Thyroid gland (tissue), 4 donors: ENCODE measurements around the gene TEX28.

Experiments used
- POLR2A ChIP-seq, 2 donors: fragments of 450-650 bp; IDR thresholded peaks; one replicate each; pipeline ENCODE4 v1.6.1; 2017; ENCODE audit warnings: antibody characterized with exemption in 2 of 2, mild to moderate bottlenecking in 2 of 2, moderate library complexity in 1 of 2
- TF ChIP-seq, protein P1 (sequence below), 6 experiments: fragments of 200-600 bp in 3 of 6; fragments of 450-650 bp in 3 of 6; sonication (generic) in 3 of 6; IDR thresholded peaks; one replicate each; pipeline ENCODE4 v1.5.1; 2016 to 2019; ENCODE audit warnings: antibody characterized with exemption in 6 of 6, mild to moderate bottlenecking in 2 of 6, inconsistent platforms in 1 of 6, moderate library complexity in 1 of 6

DNA sequence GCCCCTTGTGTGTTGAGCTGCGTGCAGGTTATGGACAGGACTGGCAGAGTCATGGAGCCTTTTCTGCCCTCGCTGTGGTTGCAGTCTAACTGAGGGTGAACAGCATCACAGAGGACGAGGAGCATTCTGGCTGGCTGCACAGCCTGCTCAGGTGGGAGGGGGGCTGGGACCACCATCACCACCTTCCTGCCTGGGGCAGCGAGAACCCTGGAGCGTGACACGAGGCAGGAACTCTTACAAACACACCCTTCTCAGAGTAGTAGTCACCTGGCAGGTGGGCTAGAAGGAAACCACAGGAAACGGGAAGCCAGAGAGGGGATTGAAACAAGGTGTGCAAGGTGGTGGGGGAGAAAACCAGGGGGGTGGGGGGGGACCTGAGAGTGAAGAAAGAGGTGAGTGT is 26.2 kb upstream of the TEX28 start:
- TF ChIP-seq POLR2A (IDR thresholded peaks at IDR 0.05) = no peak
- TF ChIP-seq, protein P1, sequence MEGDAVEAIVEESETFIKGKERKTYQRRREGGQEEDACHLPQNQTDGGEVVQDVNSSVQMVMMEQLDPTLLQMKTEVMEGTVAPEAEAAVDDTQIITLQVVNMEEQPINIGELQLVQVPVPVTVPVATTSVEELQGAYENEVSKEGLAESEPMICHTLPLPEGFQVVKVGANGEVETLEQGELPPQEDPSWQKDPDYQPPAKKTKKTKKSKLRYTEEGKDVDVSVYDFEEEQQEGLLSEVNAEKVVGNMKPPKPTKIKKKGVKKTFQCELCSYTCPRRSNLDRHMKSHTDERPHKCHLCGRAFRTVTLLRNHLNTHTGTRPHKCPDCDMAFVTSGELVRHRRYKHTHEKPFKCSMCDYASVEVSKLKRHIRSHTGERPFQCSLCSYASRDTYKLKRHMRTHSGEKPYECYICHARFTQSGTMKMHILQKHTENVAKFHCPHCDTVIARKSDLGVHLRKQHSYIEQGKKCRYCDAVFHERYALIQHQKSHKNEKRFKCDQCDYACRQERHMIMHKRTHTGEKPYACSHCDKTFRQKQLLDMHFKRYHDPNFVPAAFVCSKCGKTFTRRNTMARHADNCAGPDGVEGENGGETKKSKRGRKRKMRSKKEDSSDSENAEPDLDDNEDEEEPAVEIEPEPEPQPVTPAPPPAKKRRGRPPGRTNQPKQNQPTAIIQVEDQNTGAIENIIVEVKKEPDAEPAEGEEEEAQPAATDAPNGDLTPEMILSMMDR (IDR thresholded peaks at IDR 0.05) = no peak
